ENCODE results near the gene PNLIPRP1. TPM values are rescaled to one million over a fixed set of nuclear protein-coding genes. Genes with fewer than 3 reads are reported as not detected.

Gene PNLIPRP1
- total RNA-seq, 1 experiment from 2014 or later, result not detected

DNA sequence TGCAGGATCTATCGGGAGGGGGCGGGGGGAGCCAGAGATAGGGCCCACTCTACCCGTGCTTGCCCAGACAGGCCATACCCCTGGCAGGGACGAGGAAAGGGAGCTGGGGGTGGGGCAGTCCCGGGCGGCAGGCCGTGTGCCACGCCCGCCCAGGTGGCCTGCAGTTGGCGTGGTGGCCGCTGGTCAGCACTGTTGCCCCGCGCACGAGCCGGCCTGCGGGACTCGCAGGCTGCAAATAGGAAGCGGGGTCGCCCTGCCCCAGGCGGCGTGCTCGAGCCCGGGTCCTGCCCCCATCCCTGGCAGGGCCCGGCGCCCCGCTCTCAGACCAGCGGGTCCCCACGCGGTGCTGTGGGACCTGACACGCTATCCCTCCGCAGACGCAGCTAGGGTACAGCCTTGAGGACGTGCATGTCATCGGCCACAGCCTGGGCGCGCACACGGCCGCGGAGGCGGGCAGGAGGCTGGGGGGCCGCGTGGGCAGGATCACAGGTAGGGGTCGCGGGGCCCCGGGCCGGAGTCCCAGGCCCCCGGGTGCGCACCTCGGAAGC lies 36.7 kb downstream of the PNLIPRP1 start:
- H3K4me1 ChIP-seq (replicated peaks; ENCODE audit: insufficient read depth), result no peaks in the 10 kb centered on the region
- CTCF ChIA-PET, result no interaction called here
- no peak overlapping the region for H3K27ac ChIP-seq
- peaks cover 56% of the 10 kb centered on the region for H3K27me3 ChIP-seq (ENCODE audit: insufficient read depth, low read depth)
- POLR2A ChIA-PET (ENCODE audit: unreplicated experiment), result interaction anchor here (0.7 kb wide), 1 partner anchor 492 kb away, joined by 4 read pairs; no protein-coding TSS in a partner anchor
- no peak overlapping the region for H3K4me2 ChIP-seq
- no peak for DNase-seq
- no peaks in the 10 kb centered on the region for H3K9me2 ChIP-seq (ENCODE audit: insufficient read depth)
- TF ChIP-seq EZH2 (IDR thresholded peaks at IDR 0.05; ENCODE audit: low read depth), result no peak
- TF ChIP-seq, protein P1, sequence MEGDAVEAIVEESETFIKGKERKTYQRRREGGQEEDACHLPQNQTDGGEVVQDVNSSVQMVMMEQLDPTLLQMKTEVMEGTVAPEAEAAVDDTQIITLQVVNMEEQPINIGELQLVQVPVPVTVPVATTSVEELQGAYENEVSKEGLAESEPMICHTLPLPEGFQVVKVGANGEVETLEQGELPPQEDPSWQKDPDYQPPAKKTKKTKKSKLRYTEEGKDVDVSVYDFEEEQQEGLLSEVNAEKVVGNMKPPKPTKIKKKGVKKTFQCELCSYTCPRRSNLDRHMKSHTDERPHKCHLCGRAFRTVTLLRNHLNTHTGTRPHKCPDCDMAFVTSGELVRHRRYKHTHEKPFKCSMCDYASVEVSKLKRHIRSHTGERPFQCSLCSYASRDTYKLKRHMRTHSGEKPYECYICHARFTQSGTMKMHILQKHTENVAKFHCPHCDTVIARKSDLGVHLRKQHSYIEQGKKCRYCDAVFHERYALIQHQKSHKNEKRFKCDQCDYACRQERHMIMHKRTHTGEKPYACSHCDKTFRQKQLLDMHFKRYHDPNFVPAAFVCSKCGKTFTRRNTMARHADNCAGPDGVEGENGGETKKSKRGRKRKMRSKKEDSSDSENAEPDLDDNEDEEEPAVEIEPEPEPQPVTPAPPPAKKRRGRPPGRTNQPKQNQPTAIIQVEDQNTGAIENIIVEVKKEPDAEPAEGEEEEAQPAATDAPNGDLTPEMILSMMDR (conservative IDR thresholded peaks at IDR 0.05), result no peak
- H3F3A ChIP-seq (ENCODE audit: insufficient read depth, low read depth), result no peaks in the 10 kb centered on the region
- no peak overlapping the region for H3K4me3 ChIP-seq
- no peak overlapping the region for H2AFZ ChIP-seq
- BruUV-seq (replicated peaks), result no TSS peak
- H3K9me3 ChIP-seq (ENCODE audit: insufficient read depth, low read depth), result no peaks in the 10 kb centered on the region
- H3K79me2 ChIP-seq (ENCODE audit: low read depth), result no peaks in the 10 kb centered on the region
- intact Hi-C loops (cut with micrococcal nuclease; ENCODE audit: unreplicated experiment), result no loop called here
- H4K20me1 ChIP-seq (ENCODE audit: insufficient read depth), result no peaks in the 10 kb centered on the region
- no peaks in the 10 kb centered on the region for H3K36me3 ChIP-seq (ENCODE audit: low read depth)

DNA sequence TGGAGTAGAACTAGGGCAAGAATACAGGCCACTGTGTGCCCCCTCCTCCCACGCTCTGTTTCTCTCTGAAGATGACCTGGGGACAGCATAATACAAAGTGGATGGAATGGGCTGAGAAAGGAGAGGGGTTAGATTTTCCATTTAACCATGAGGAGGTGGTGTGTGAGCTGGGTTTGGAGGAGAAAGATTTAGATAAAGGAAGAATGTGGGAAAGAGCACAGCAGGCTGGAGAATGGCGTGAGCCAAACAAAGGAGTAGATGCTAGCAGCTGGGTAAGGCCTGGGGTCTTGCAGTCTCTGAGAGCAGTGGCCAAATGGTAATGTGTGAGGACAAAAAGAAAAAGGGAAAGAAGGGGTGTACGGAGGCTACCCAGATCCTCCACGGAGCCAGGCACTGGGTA lies 38.6 kb downstream of the PNLIPRP1 start:
- no peak for DNase-seq
- no TSS peak for BruUV-seq (replicated peaks)
- no peaks in the 10 kb centered on the region for H3K36me3 ChIP-seq (ENCODE audit: low read depth)
- no peak for TF ChIP-seq EZH2 (IDR thresholded peaks at IDR 0.05; ENCODE audit: low read depth)
- TF ChIP-seq, protein P1 (conservative IDR thresholded peaks at IDR 0.05), result no peak
- no peaks in the 10 kb centered on the region for H3K9me3 ChIP-seq (ENCODE audit: insufficient read depth, low read depth)
- H4K20me1 ChIP-seq (ENCODE audit: insufficient read depth), result no peaks in the 10 kb centered on the region
- no peak overlapping the region for H3K4me2 ChIP-seq
- H3K27ac ChIP-seq, result no peak overlapping the region
- peaks cover 40% of the 10 kb centered on the region for H3K27me3 ChIP-seq (ENCODE audit: insufficient read depth, low read depth)
- no peaks in the 10 kb centered on the region for H3F3A ChIP-seq (ENCODE audit: insufficient read depth, low read depth)
- POLR2A ChIA-PET (ENCODE audit: unreplicated experiment), result no interaction called here
- intact Hi-C loops (cut with micrococcal nuclease; ENCODE audit: unreplicated experiment), result no loop called here
- no peaks in the 10 kb centered on the region for H3K79me2 ChIP-seq (ENCODE audit: low read depth)
- CTCF ChIA-PET, result no interaction called here
- H3K4me3 ChIP-seq, result no peak overlapping the region
- H3K9me2 ChIP-seq (ENCODE audit: insufficient read depth), result no peaks in the 10 kb centered on the region
- H3K4me1 ChIP-seq (replicated peaks; ENCODE audit: insufficient read depth), result no peaks in the 10 kb centered on the region
- no peak overlapping the region for H2AFZ ChIP-seq

DNA sequence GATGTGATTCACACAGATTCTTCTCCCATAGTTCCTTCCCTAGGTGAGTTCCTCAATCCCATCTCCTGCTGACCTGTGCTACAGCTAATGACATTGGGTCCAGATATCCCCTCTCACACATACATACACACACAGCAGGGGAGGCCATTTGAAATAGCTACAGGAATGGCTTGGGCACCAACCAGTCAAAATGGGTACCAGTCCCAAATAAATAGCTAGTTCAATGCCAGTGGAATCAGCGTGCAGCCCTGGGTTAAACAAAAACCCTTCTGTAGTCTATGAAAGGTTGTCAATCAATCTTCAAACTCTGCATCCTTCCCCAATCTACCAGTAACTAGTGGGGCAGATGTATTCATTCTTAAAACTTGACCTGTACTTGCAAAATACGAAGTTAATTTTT lies 39.3 kb downstream of the PNLIPRP1 start:
- no peak for DNase-seq
- no peaks in the 10 kb centered on the region for H3K9me2 ChIP-seq (ENCODE audit: insufficient read depth)
- no peaks in the 10 kb centered on the region for H4K20me1 ChIP-seq (ENCODE audit: insufficient read depth)
- no peak overlapping the region for H3K4me2 ChIP-seq
- ChIA-PET POLR2A (ENCODE audit: unreplicated experiment) (no interaction called here), CTCF (no interaction called here)
- no peaks in the 10 kb centered on the region for H3K9me3 ChIP-seq (ENCODE audit: insufficient read depth, low read depth)
- no peak overlapping the region for H3K4me3 ChIP-seq
- no peaks in the 10 kb centered on the region for H3K4me1 ChIP-seq (replicated peaks; ENCODE audit: insufficient read depth)
- H2AFZ ChIP-seq, result no peak overlapping the region
- no peaks in the 10 kb centered on the region for H3K79me2 ChIP-seq (ENCODE audit: low read depth)
- peaks cover 34% of the 10 kb centered on the region for H3K27me3 ChIP-seq (ENCODE audit: insufficient read depth, low read depth)
- intact Hi-C loops (cut with micrococcal nuclease; ENCODE audit: unreplicated experiment), result no loop called here
- no peaks in the 10 kb centered on the region for H3F3A ChIP-seq (ENCODE audit: insufficient read depth, low read depth)
- no peak overlapping the region for H3K27ac ChIP-seq
- TF ChIP-seq EZH2 (IDR thresholded peaks at IDR 0.05; ENCODE audit: low read depth), result no peak
- TF ChIP-seq, protein P1 (conservative IDR thresholded peaks at IDR 0.05), result no peak
- no TSS peak for BruUV-seq (replicated peaks)
- H3K36me3 ChIP-seq (ENCODE audit: low read depth), result no peaks in the 10 kb centered on the region
